Measurements from ENCODE around the gene NSD2.

The NSD2 gene

GRCh38 chr4:1859389-1859753, 11.8 kb upstream of the NSD2 start:
- H3K27ac Mint-ChIP-seq: peak overlapping the region; percentile 5 to 27 (median 8)
- peak overlapping the region in 2 of 3 experiments; percentile 70 to 76 for H3K4me3 Mint-ChIP-seq
- H3K36me3 Mint-ChIP-seq (ENCODE audit: low read depth): no peaks in the 10 kb centered on the region
- no peak for TF ChIP-seq CTCF (IDR thresholded peaks at IDR 0.05; ENCODE audit: unreplicated experiment in 3 of 3)
- no peaks in the 10 kb centered on the region for H3K9me3 Mint-ChIP-seq
- peaks cover 25% of the 10 kb centered on the region for H3K4me1 Mint-ChIP-seq
- H3K27me3 Mint-ChIP-seq (ENCODE audit: low read depth): peaks cover 17% of the 10 kb centered on the region

- Mint-ChIP-seq H3K27ac (peak overlapping the region; percentile 52 to 87 (median 56)), H3K27me3 (ENCODE audit: low read depth) (peaks cover 20% of the 10 kb centered on the region), H3K9me3 (no peaks in the 10 kb centered on the region), H3K4me3 (peak overlapping the region; percentile 11 to 45 (median 32)), H3K4me1 (peaks cover 30% of the 10 kb centered on the region), H3K36me3 (ENCODE audit: low read depth) (no peaks in the 10 kb centered on the region)
- no peak for TF ChIP-seq CTCF (IDR thresholded peaks at IDR 0.05; ENCODE audit: unreplicated experiment in 3 of 3)
These were observed 8.9 kb upstream of the NSD2 start for GRCh38 chr4:1862055-1862911.

- peak overlapping the region in 1 of 3 experiments; percentile 11 for H3K4me3 Mint-ChIP-seq
- H3K4me1 Mint-ChIP-seq: peaks cover 30% of the 10 kb centered on the region
- peak overlapping the region; percentile 53 to 72 (median 55) for H3K27ac Mint-ChIP-seq
- TF ChIP-seq CTCF (IDR thresholded peaks at IDR 0.05; ENCODE audit: unreplicated experiment in 3 of 3): no peak
- H3K27me3 Mint-ChIP-seq (ENCODE audit: low read depth): peaks cover 21% of the 10 kb centered on the region
- H3K9me3 Mint-ChIP-seq: no peaks in the 10 kb centered on the region
- no peaks in the 10 kb centered on the region for H3K36me3 Mint-ChIP-seq (ENCODE audit: low read depth)
These were observed 8.3 kb upstream of the NSD2 start for GRCh38 chr4:1862961-1863296.

GRCh38 chr4:1863297-1864033, 7.7 kb upstream of the NSD2 start:
- peak overlapping the region in 1 of 3 experiments; percentile 16 for H3K4me3 Mint-ChIP-seq
- no peak for TF ChIP-seq CTCF (IDR thresholded peaks at IDR 0.05; ENCODE audit: unreplicated experiment in 3 of 3)
- H3K4me1 Mint-ChIP-seq: peaks cover 30% of the 10 kb centered on the region
- peaks cover 19% of the 10 kb centered on the region for H3K27me3 Mint-ChIP-seq (ENCODE audit: low read depth)
- H3K9me3 Mint-ChIP-seq: no peaks in the 10 kb centered on the region
- H3K36me3 Mint-ChIP-seq (ENCODE audit: low read depth): no peaks in the 10 kb centered on the region
- peak overlapping the region; percentile 53 to 72 (median 55) for H3K27ac Mint-ChIP-seq

- Mint-ChIP-seq H3K27ac (peak overlapping the region; percentile 58 to 77 (median 72)), H3K27me3 (ENCODE audit: low read depth) (peaks cover 19% of the 10 kb centered on the region), H3K9me3 (no peaks in the 10 kb centered on the region), H3K36me3 (ENCODE audit: low read depth) (no peaks in the 10 kb centered on the region), H3K4me3 (no peak overlapping the region), H3K4me1 (peaks cover 22% of the 10 kb centered on the region)
- no peak for TF ChIP-seq CTCF (IDR thresholded peaks at IDR 0.05; ENCODE audit: unreplicated experiment in 3 of 3)
These were observed 6.9 kb upstream of the NSD2 start for GRCh38 chr4:1864076-1865008.
